HG02884 (cell line): ENCODE measurements around the gene ADPRS.
A peak's percentile ranks its signal among the peaks of the same experiment; 100 is the strongest.

ENCODE experiments used
- ATAC-seq: cut with Tn5 transposase; IDR thresholded peaks from one replicate; pipeline ENCODE4 v1.9.1; 2021; ENCODE audit warnings: mild to moderate bottlenecking, moderate library complexity; ENCODE audit not compliant: unreplicated experiment

ADPRS gene, protein sequence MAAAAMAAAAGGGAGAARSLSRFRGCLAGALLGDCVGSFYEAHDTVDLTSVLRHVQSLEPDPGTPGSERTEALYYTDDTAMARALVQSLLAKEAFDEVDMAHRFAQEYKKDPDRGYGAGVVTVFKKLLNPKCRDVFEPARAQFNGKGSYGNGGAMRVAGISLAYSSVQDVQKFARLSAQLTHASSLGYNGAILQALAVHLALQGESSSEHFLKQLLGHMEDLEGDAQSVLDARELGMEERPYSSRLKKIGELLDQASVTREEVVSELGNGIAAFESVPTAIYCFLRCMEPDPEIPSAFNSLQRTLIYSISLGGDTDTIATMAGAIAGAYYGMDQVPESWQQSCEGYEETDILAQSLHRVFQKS

DNA sequence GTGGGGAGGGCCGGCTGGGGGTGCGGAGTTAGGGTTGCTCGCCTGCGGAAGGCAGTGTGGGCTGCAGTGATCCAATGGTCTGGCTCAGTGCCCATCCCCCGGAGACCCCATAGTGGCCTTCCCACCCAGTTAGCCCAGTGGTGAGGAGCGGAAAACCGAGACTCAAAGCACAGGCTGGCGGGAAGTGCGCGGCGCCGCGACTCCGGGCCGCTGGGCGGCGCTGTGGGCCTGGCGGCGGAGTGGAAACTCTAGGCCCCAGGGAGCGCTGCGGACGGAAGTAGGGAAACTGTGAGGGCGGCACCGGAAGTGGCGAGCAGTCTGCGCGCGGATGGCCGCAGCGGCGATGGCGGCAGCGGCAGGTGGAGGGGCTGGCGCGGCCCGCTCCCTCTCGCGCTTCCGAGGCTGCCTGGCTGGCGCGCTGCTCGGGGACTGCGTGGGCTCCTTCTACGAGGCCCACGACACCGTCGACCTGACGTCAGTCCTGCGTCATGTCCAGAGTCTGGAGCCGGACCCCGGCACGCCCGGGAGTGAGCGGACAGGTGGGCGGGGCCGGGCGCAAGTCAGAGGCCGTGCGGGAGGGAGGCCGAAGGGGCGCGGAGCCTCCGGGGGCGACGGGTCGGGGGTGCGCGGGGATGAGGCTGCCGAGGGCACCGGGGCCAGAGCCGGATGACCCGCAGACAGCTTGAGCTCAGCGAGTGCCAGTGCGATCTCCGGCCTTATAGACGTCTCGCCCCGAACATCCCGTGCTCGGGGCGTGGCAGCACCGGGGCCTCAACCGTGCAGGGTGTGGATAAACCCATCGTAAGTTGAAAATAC, at the start of gene ADPRS:
ADPRS (plus strand) TSS at position 316 of the 816 bp plus-strand sequence; CDS start at position 329, 13 bp downstream.
- ATAC-seq, result peak; percentile 63

- ATAC-seq, result no peak
Measured at GRCh38 chr1:36040238-36040637, 48.5 kb upstream of the ADPRS start.

- no peak for ATAC-seq
Measured at GRCh38 chr1:36051821-36052220, 36.9 kb upstream of the ADPRS start.

GRCh38 chr1:36053978-36054377, 34.7 kb upstream of the ADPRS start:
- no peak for ATAC-seq

- no peak for ATAC-seq
Measured at GRCh38 chr1:36055706-36056105, 33.0 kb upstream of the ADPRS start.

- ATAC-seq, result no peak
Measured at GRCh38 chr1:36062315-36062714, 26.4 kb upstream of the ADPRS start.

GRCh38 chr1:36067871-36068270, 20.8 kb upstream of the ADPRS start:
- no peak for ATAC-seq

- no peak for ATAC-seq
Measured at GRCh38 chr1:36068866-36069265, 19.8 kb upstream of the ADPRS start.

- ATAC-seq, result no peak
Measured at GRCh38 chr1:36070349-36070748, 18.3 kb upstream of the ADPRS start.

- no peak for ATAC-seq
Measured at GRCh38 chr1:36076979-36077573, 11.6 kb upstream of the ADPRS start.

DNA sequence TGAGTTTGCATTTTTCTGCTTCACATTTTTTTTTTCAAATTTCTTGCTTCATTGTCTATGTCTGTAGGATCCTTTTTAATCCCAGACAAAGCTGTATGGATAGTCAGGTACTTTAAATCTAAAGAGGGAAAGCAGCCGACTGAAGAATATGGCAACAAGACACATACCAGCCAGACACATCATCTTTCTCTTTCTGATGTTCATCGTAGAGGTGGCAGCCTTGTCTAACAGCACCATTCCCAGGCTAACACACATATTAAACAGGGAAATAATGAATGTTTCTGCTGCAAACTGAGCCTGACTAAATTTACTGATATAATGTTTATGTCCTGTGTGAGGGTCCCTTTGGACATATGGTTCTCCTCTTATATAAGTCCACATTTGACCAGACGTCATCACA, 8.5 kb upstream of the ADPRS start:
- ATAC-seq, result no peak

GRCh38 chr1:36080801-36081200, 7.9 kb upstream of the ADPRS start:
- ATAC-seq, result no peak

GRCh38 chr1:36081926-36082485, 6.7 kb upstream of the ADPRS start:
- no peak for ATAC-seq

- ATAC-seq, result no peak
Measured at GRCh38 chr1:36083219-36083618, 5.5 kb upstream of the ADPRS start.

DNA sequence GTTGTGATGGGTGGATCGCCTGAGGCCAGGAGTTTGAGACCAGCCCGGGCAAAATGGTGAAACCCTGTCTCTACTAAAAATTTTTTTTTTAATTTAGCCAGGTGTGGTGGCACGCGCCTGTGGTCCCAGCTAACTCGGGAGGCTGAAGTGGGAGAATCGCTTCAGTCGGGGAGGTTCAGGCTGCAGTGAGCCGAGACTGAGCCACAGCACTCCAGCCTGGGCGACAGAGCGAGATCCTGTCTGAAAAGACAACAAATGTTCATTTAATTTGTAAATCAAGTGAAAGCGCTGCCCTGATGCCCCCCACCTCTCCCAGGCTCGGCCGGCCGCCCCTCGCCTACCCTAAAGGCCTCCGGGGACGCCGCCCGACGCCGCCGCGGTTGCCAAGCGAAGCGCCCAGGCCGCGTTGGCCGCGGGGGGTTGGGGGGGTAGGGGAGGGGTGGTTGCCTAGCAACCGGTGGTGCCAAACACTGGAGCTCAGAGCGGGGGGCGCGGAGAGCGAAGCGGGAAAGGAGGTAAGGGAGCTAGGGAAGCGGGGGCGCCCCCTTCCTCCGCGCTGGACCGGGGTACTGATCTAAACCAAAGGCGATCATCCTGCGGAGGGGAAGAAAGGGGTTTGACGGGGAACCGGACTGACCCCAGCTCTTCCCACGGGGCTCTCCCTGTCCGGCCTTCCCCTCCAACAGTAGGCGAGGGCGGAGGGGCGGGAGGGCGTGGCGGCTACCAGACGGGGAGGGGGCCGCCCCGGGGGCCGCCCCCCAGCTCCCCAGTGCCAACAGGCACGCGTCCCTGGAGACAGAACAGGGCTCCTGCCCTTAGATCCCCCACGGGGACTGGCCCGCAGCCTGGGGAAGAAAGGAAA, 4.8 kb upstream of the ADPRS start, which contains the start of gene TEKT2:
TEKT2 (plus strand) TSS at position 460 of the 862 bp plus-strand sequence. CDS start 828 bp downstream, outside the sequence.
- ATAC-seq, result no peak

DNA sequence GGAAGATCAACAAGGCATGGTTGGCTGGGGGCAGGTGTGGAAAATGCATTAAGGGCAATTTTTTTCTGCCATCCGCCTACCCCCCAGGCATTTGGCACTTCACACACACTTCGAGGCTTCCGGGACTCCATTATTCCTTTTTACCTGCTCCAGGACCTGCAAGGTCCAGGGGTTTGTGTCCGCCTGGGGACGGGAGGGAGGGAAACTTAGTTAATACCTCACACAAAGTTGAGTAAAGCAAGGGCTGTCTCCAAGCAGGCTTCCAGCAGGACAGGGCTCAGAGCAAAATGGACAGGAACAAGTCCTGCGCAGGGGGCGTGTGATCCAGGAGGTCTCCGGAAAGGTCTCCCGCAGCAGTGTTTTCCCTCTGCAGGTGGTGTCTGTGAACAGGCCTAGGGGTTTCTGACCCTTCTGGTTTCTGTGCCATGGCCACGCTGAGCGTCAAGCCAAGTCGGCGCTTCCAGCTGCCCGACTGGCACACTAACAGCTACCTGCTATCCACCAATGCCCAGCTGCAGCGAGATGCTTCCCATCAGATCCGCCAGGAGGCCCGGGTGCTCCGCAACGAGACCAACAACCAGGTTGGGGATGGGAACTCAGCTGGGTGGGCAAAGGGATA, 4.1 kb upstream of the ADPRS start:
- no peak for ATAC-seq

GRCh38 chr1:36085126-36085525, 3.6 kb upstream of the ADPRS start:
- ATAC-seq, result no peak

- no peak for ATAC-seq
Measured at GRCh38 chr1:36085686-36086526, 2.8 kb upstream of the ADPRS start.
